Gastrocnemius medialis (tissue), 4 donors: ENCODE measurements around the gene MEF2C.

Experiments used
- CTCF ChIP-seq, 5 experiments: fragments of 450-650 bp in 3 of 5; fragments of 200-600 bp in 2 of 5; sonication (generic) in 2 of 5; IDR thresholded peaks in 4 of 5; conservative IDR thresholded peaks in 1 of 5; 1 replicate in 4 of 5; 2 replicates in 1 of 5; pipeline ENCODE4 v1.5.1; 2016 to 2019; ENCODE audit warnings: antibody characterized with exemption in 5 of 5, mild to moderate bottlenecking in 3 of 5, moderate library complexity in 3 of 5
- POLR2A ChIP-seq, 2 donors: fragments of 450-650 bp; IDR thresholded peaks; one replicate each; pipeline ENCODE4 v1.6.1; 2017; ENCODE audit warnings: antibody characterized with exemption in 2 of 2, mild to moderate bottlenecking in 2 of 2, moderate library complexity in 2 of 2

GRCh38 chr5:88681211-88681803 lies 201.7 kb downstream of the MEF2C start:
- TF ChIP-seq CTCF (IDR thresholded peaks at IDR 0.05 in 4 of 5, conservative IDR thresholded peaks at IDR 0.05 in 1 of 5) (no peak), POLR2A (IDR thresholded peaks at IDR 0.05) (no peak)
